Neuronal stem cell (in vitro differentiated cells): ENCODE results near the gene LRG1.

ENCODE experiments used
- DNase-seq: peaks from one replicate; pipeline ENCODE4 v3.0.0-alpha.2; 2013; ENCODE audit warnings: low spot score
- H2AFZ ChIP-seq: one replicate; pipeline ENCODE4 v1.6.1; 2013; ENCODE audit warnings: mild to moderate bottlenecking, low read length, inconsistent platforms
- H2AK5ac ChIP-seq: 2 replicates; pipeline ENCODE4 v1.6.1; 2013; ENCODE audit warnings: low read depth, mild to moderate bottlenecking, inconsistent platforms, low read length, moderate library complexity, mixed read lengths
- H2BK120ac ChIP-seq: 2 replicates; pipeline ENCODE4 v1.6.1; 2013; ENCODE audit warnings: low read depth, mild to moderate bottlenecking, inconsistent platforms, low read length, moderate library complexity, mixed read lengths
- H2BK12ac ChIP-seq: one replicate; pipeline ENCODE4 v1.6.1; 2013; ENCODE audit warnings: low read length, inconsistent platforms
- H2BK15ac ChIP-seq: 2 replicates; pipeline ENCODE4 v1.6.1; 2013; ENCODE audit warnings: mild to moderate bottlenecking, low read length, inconsistent platforms, mixed read lengths
- H2BK5ac ChIP-seq: one replicate; pipeline ENCODE4 v1.6.1; 2013; ENCODE audit warnings: inconsistent platforms, mild to moderate bottlenecking, low read length, moderate library complexity
- H3K14ac ChIP-seq: one replicate; pipeline ENCODE4 v1.6.1; 2013; ENCODE audit warnings: low read length, inconsistent platforms
- H3K18ac ChIP-seq: 2 replicates; pipeline ENCODE4 v1.6.1; 2013; ENCODE audit warnings: low read length, inconsistent platforms
- H3K23ac ChIP-seq: 2 replicates; pipeline ENCODE4 v1.6.1; 2013; ENCODE audit warnings: low read depth, mild to moderate bottlenecking, mixed read lengths, low read length, inconsistent platforms; ENCODE audit not compliant: poor library complexity
- H3K27ac ChIP-seq: replicated peaks from 3 replicates; pipeline ENCODE4 v1.5.1; 2013; ENCODE audit warnings: low read length, inconsistent platforms
- H3K27me3 ChIP-seq, 3 experiments: 2 replicates each; pipeline ENCODE4 v1.6.1; 2013; ENCODE audit warnings: low read length in 3 of 3, mild to moderate bottlenecking in 2 of 3, inconsistent platforms in 1 of 3, low read depth in 1 of 3, mixed read lengths in 1 of 3, moderate library complexity in 1 of 3; ENCODE audit not compliant: control insufficient read depth in 3 of 3, insufficient read depth in 3 of 3
- H3K36me3 ChIP-seq, 2 donors: replicated peaks in 1 of 2; 2 replicates each; pipeline ENCODE4 v1.6.1; 2013; ENCODE audit warnings: low read length in 2 of 2; ENCODE audit not compliant: control insufficient read depth in 2 of 2, insufficient read depth in 2 of 2
- H3K4ac ChIP-seq: 2 replicates; pipeline ENCODE4 v1.6.1; 2013; ENCODE audit warnings: inconsistent platforms, mild to moderate bottlenecking, low read length, moderate library complexity
- H3K4me1 ChIP-seq, 2 donors: 1 replicate in 1 of 2; 2 replicates in 1 of 2; pipeline ENCODE4 v1.6.1; 2013; ENCODE audit warnings: low read length in 2 of 2, low read depth in 1 of 2; ENCODE audit not compliant: control insufficient read depth in 2 of 2, insufficient read depth in 1 of 2
- H3K4me2 ChIP-seq: one replicate; pipeline ENCODE4 v1.6.1; 2013; ENCODE audit warnings: mild to moderate bottlenecking, low read length, inconsistent platforms; ENCODE audit not compliant: insufficient read depth, poor library complexity, severe bottlenecking
- H3K4me3 ChIP-seq, 2 donors: 2 replicates each; pipeline ENCODE4 v1.5.1; 2013; ENCODE audit warnings: low read length in 2 of 2, mild to moderate bottlenecking in 2 of 2, inconsistent platforms in 1 of 2, moderate library complexity in 1 of 2
- H3K79me1 ChIP-seq: one replicate; pipeline ENCODE4 v1.6.1; 2013; ENCODE audit warnings: low read depth, mild to moderate bottlenecking, inconsistent platforms, low read length, moderate library complexity
- H3K9ac ChIP-seq: one replicate; pipeline ENCODE4 v1.6.1; 2013; ENCODE audit warnings: mild to moderate bottlenecking, low read depth, low read length, inconsistent platforms; ENCODE audit not compliant: poor library complexity
- H3K9me3 ChIP-seq, 2 donors: replicated peaks in 1 of 2; 2 replicates each; pipeline versions ENCODE3 to v1.6.1; 2013; ENCODE audit warnings: low read length in 2 of 2, mild to moderate bottlenecking in 2 of 2, inconsistent platforms in 1 of 2, low read depth in 1 of 2, mixed read lengths in 1 of 2, moderate library complexity in 1 of 2; ENCODE audit not compliant: control insufficient read depth in 2 of 2, insufficient read depth in 1 of 2
- H4K8ac ChIP-seq: one replicate; pipeline ENCODE4 v1.6.1; 2013; ENCODE audit warnings: low read depth, mild to moderate bottlenecking, inconsistent platforms, low read length, moderate library complexity
- H4K91ac ChIP-seq: one replicate; pipeline ENCODE4 v1.6.1; 2013; ENCODE audit warnings: low read length, low read depth, mild to moderate bottlenecking, inconsistent platforms; ENCODE audit not compliant: poor library complexity
- WGBS, 2 donors: extraction: QIAGEN DNeasy Blood & Tissue Kit; methylation state at CpG; one replicate each; pipeline ENCODE4 v1.1.7; 2013; ENCODE audit warnings: missing lambda C conversion rate in 2 of 2, mixed read lengths in 1 of 2; ENCODE audit not compliant: insufficient read length in 2 of 2, insufficient replicate concordance in 1 of 2; ENCODE audit errors: extremely low coverage in 2 of 2; 5-methylcytosine and 5-hydroxymethylcytosine counted together

LRG1 gene

GRCh38 chr19:4522291-4523002 lies 17.4 kb downstream of the LRG1 start:
- Histone ChIP-seq H2BK12ac (no peak overlapping the region), H3K4me2 (no peak overlapping the region), H3K9me3 (no peaks in the 10 kb centered on the region), H3K79me1 (no peaks in the 10 kb centered on the region), H3K27ac (no peak overlapping the region), H3K9ac (no peak overlapping the region), H3K36me3 (no peaks in the 10 kb centered on the region), H3K14ac (peak overlapping the region; percentile 1), H2AK5ac (no peak overlapping the region), H2AFZ (peak overlapping the region; percentile 11), H4K8ac (no peak overlapping the region), H4K91ac (no peak overlapping the region), H2BK5ac (no peak overlapping the region), H3K27me3 (peaks cover 0 to 2% (median 0%) of the 10 kb centered on the region in 3 experiments), H3K4ac (no peak overlapping the region), H3K18ac (no peak overlapping the region), H2BK15ac (no peak overlapping the region), H3K4me3 (no peak overlapping the region), H2BK120ac (no peak overlapping the region), H3K23ac (no peak overlapping the region), H3K4me1 (no peaks in the 10 kb centered on the region)
- DNase-seq, result no peak
- WGBS, 2 donors, result no CpG with 5 or more reads among the region's 15 CpGs

- H3K4me1 ChIP-seq, result no peaks in the 10 kb centered on the region
- no peak overlapping the region for H3K9ac ChIP-seq
- peak overlapping the region; percentile 1 for H3K14ac ChIP-seq
- no CpG with 5 or more reads among the region's 5 CpGs for WGBS, 2 donors
- H3K27me3 ChIP-seq, result peaks cover 0 to 2% (median 0%) of the 10 kb centered on the region in 3 experiments
- no peak overlapping the region for H3K4me3 ChIP-seq
- H4K8ac ChIP-seq, result no peak overlapping the region
- no peak overlapping the region for H2AK5ac ChIP-seq
- no peaks in the 10 kb centered on the region for H3K9me3 ChIP-seq
- H3K18ac ChIP-seq, result no peak overlapping the region
- no peak overlapping the region for H2BK15ac ChIP-seq
- H3K4me2 ChIP-seq, result no peak overlapping the region
- no peaks in the 10 kb centered on the region for H3K79me1 ChIP-seq
- no peak overlapping the region for H2BK5ac ChIP-seq
- no peak overlapping the region for H2BK120ac ChIP-seq
- no peak overlapping the region for H3K23ac ChIP-seq
- no peak overlapping the region for H3K27ac ChIP-seq
- no peak for DNase-seq
- no peak overlapping the region for H3K4ac ChIP-seq
- H2AFZ ChIP-seq, result peak overlapping the region; percentile 11
- no peaks in the 10 kb centered on the region for H3K36me3 ChIP-seq
- H2BK12ac ChIP-seq, result no peak overlapping the region
- H4K91ac ChIP-seq, result no peak overlapping the region
Measured at GRCh38 chr19:4521888-4522242, 18.0 kb downstream of the LRG1 start.

GRCh38 chr19:4521170-4521887 lies 18.5 kb downstream of the LRG1 start:
- peak overlapping the region; percentile 75 for H3K9ac ChIP-seq
- H4K91ac ChIP-seq, result no peak overlapping the region
- H2BK5ac ChIP-seq, result no peak overlapping the region
- no peak overlapping the region for H3K4me2 ChIP-seq
- H2BK120ac ChIP-seq, result no peak overlapping the region
- peaks cover 0 to 2% (median 0%) of the 10 kb centered on the region in 3 experiments for H3K27me3 ChIP-seq
- no peaks in the 10 kb centered on the region for H3K79me1 ChIP-seq
- no peak overlapping the region for H3K4me3 ChIP-seq
- peaks cover 0 to 4% of the 10 kb centered on the region in 2 donors for H3K4me1 ChIP-seq
- no peaks in the 10 kb centered on the region for H3K9me3 ChIP-seq
- peak overlapping the region; percentile 65 for H3K14ac ChIP-seq
- no peak overlapping the region for H3K18ac ChIP-seq
- no peak overlapping the region for H4K8ac ChIP-seq
- H2BK12ac ChIP-seq, result no peak overlapping the region
- no peaks in the 10 kb centered on the region for H3K36me3 ChIP-seq
- H2BK15ac ChIP-seq, result no peak overlapping the region
- WGBS, 2 donors, result no CpG with 5 or more reads among the region's 11 CpGs
- H3K4ac ChIP-seq, result no peak overlapping the region
- no peak overlapping the region for H3K23ac ChIP-seq
- no peak for DNase-seq
- peak overlapping the region; percentile 54 for H2AK5ac ChIP-seq
- no peak overlapping the region for H3K27ac ChIP-seq
- no peak overlapping the region for H2AFZ ChIP-seq

GRCh38 chr19:4519521-4520277 lies 20.1 kb downstream of the LRG1 start:
- H3K4me3 ChIP-seq, result no peak overlapping the region
- H2BK15ac ChIP-seq, result no peak overlapping the region
- H3K9ac ChIP-seq, result no peak overlapping the region
- peak overlapping the region; percentile 18 for H3K18ac ChIP-seq
- no peak overlapping the region for H2BK12ac ChIP-seq
- H3K27ac ChIP-seq, result no peak overlapping the region
- no peak overlapping the region for H2BK5ac ChIP-seq
- H3K36me3 ChIP-seq, result no peaks in the 10 kb centered on the region
- H3K14ac ChIP-seq, result no peak overlapping the region
- H2AK5ac ChIP-seq, result peak overlapping the region; percentile 48
- H3K4me1 ChIP-seq, result peaks cover 0 to 4% of the 10 kb centered on the region in 2 donors
- H2BK120ac ChIP-seq, result no peak overlapping the region
- H3K79me1 ChIP-seq, result no peaks in the 10 kb centered on the region
- H3K27me3 ChIP-seq, result peaks cover 0 to 2% (median 0%) of the 10 kb centered on the region in 3 experiments
- no peak for DNase-seq
- H3K4me2 ChIP-seq, result no peak overlapping the region
- H2AFZ ChIP-seq, result no peak overlapping the region
- H3K9me3 ChIP-seq, result no peaks in the 10 kb centered on the region
- H3K23ac ChIP-seq, result no peak overlapping the region
- WGBS, 2 donors, result no CpG with 5 or more reads among the region's 9 CpGs
- H4K91ac ChIP-seq, result no peak overlapping the region
- no peak overlapping the region for H4K8ac ChIP-seq
- no peak overlapping the region for H3K4ac ChIP-seq
